HCT116 (cell line): ENCODE data around the gene PPM1A. TPM values are rescaled to one million over a fixed set of nuclear protein-coding genes. Genes with fewer than 3 reads are reported as not detected.

ENCODE experiments used
- ATAC-seq: fragments of 200-7000 bp; cut with Tn5 transposase; 2 replicates; pipeline ENCODE4 v1.9.1; 2020; ENCODE audit warnings: mild to moderate bottlenecking, moderate library complexity
- BruUV-seq: library from RNA; stranded (reverse); fragments of 400-500 nt; replicated peaks from 2 replicates; lab custom pipeline; 2021; lab: Mats Ljungman, UMichigan
- CTCF ChIA-PET: fragments of 300-600 bp; sonication (Branson Sonifier 250); formaldehyde crosslinking; loops from one replicate; lab custom pipeline; 2021; ENCODE audit warnings: antibody characterized with exemption; lab: Charles Lee
- POLR2A ChIA-PET: fragments of 300-600, 350-600 bp; sonication (Branson Sonifier 250); formaldehyde crosslinking; loops from one replicate; lab custom pipeline; 2021; ENCODE audit warnings: antibody characterized with exemption; lab: Charles Lee
- RAD21 ChIA-PET, 2 experiments: fragments of 300-600 bp; sonication (Branson Sonifier 250); formaldehyde crosslinking; loops; one replicate each; lab custom pipeline; 2023; ENCODE audit warnings: low total read pairs in 2 of 2; ENCODE audit not compliant: uncharacterized antibody in 2 of 2, unreplicated experiment in 2 of 2, low non-redundant PET in 1 of 2; lab: Charles Lee
- DNase-seq: peaks from one replicate; pipeline ENCODE4 v3.0.0-alpha.2; 2010; ENCODE audit warnings: low read depth, low spot score
- H2AFZ ChIP-seq: fragments of 200-600 bp; shearing (Covaris generic), sonication (generic); 2 replicates; pipeline ENCODE4 v1.6.1; 2017; ENCODE audit warnings: low read depth, mixed run types, mixed read lengths, antibody characterized with exemption, low read length; ENCODE audit not compliant: poor library complexity, severe bottlenecking
- H3K27ac ChIP-seq: 2 replicates; pipeline ENCODE4 v1.5.1; 2012; ENCODE audit warnings: low read depth, low read length
- H3K27me3 ChIP-seq: fragments of 200-600 bp; sonication (generic); 2 replicates; pipeline ENCODE4 v1.6.1; 2016; ENCODE audit warnings: mixed run types, low read length, mixed read lengths; ENCODE audit not compliant: insufficient read depth
- H3K36me3 ChIP-seq, 2 experiments: fragments of 200-500 bp in 1 of 2; fragments of 200-600 bp in 1 of 2; sonication (Bioruptor generic) in 1 of 2; sonication (generic) in 1 of 2; 2 replicates each; pipeline versions ENCODE4 v1.5.1 to v1.6.1; 2014 to 2016; ENCODE audit warnings: low read length in 2 of 2, inconsistent platforms in 1 of 2, mixed read lengths in 1 of 2, mixed run types in 1 of 2; ENCODE audit not compliant: insufficient read depth in 2 of 2, control insufficient read depth in 1 of 2
- H3K4me1 ChIP-seq, 2 experiments: fragments of 200-600 bp in 1 of 2; sonication (generic) in 1 of 2; 2 replicates each; pipeline versions ENCODE4 v1.5.1 to v1.6.1; 2012 to 2017; ENCODE audit warnings: low read length in 2 of 2, inconsistent platforms in 1 of 2, mild to moderate bottlenecking in 1 of 2, mixed read lengths in 1 of 2, mixed run types in 1 of 2, moderate library complexity in 1 of 2; ENCODE audit not compliant: insufficient read depth in 2 of 2, control insufficient read depth in 1 of 2
- H3K4me2 ChIP-seq: fragments of 200-600 bp; sonication (generic); 2 replicates; pipeline ENCODE4 v1.6.1; 2017; ENCODE audit warnings: mixed run types, low read length, mixed read lengths
- H3K4me3 ChIP-seq, 2 experiments: fragments of 200-600 bp in 1 of 2; sonication (generic) in 1 of 2; replicated peaks in 1 of 2; 2 replicates each; pipeline ENCODE4 v1.5.1; 2011 to 2016; ENCODE audit warnings: low read length in 2 of 2, control low read depth in 1 of 2, low read depth in 1 of 2, mild to moderate bottlenecking in 1 of 2, mixed read lengths in 1 of 2, mixed run types in 1 of 2
- H3K79me2 ChIP-seq: fragments of 200-600 bp; sonication (generic); 2 replicates; pipeline ENCODE4 v1.6.1; 2017; ENCODE audit warnings: mild to moderate bottlenecking, mixed run types, low read length, moderate library complexity, mixed read lengths; ENCODE audit not compliant: insufficient read depth
- H3K9ac ChIP-seq: fragments of 200-600 bp; sonication (generic); 2 replicates; pipeline ENCODE4 v1.6.1; 2016; ENCODE audit warnings: low read length, mixed read lengths
- H3K9me2 ChIP-seq: fragments of 200-600 bp; sonication (generic), shearing (Covaris generic); 2 replicates; pipeline ENCODE4 v1.6.1; 2017; ENCODE audit warnings: mixed run types, mild to moderate bottlenecking, moderate library complexity; ENCODE audit not compliant: insufficient read depth
- H3K9me3 ChIP-seq, 2 experiments: fragments of 200-500 bp in 1 of 2; fragments of 200-600 bp in 1 of 2; sonication (Bioruptor generic) in 1 of 2; sonication (generic) in 1 of 2; 2 replicates each; pipeline ENCODE4 v1.6.1; 2014 to 2017; ENCODE audit warnings: low read length in 2 of 2, mixed read lengths in 2 of 2, inconsistent platforms in 1 of 2, low read depth in 1 of 2, mild to moderate bottlenecking in 1 of 2, mixed run types in 1 of 2, moderate library complexity in 1 of 2; ENCODE audit not compliant: control insufficient read depth in 1 of 2, insufficient read depth in 1 of 2
- H4K20me1 ChIP-seq: fragments of 200-600 bp; sonication (generic), shearing (Covaris generic); 2 replicates; pipeline ENCODE4 v1.6.1; 2017; ENCODE audit warnings: mixed run types, mild to moderate bottlenecking, moderate library complexity; ENCODE audit not compliant: insufficient read depth
- CBX3 ChIP-seq: IDR thresholded peaks from 2 replicates; pipeline ENCODE4 v1.6.1; 2012; ENCODE audit warnings: low read depth
- EGR1 ChIP-seq: IDR thresholded peaks from 2 replicates; pipeline ENCODE4 v1.6.1; 2012; ENCODE audit warnings: low read depth
- ELF1 ChIP-seq: IDR thresholded peaks from 2 replicates; pipeline ENCODE4 v1.6.1; 2012; ENCODE audit warnings: low read depth, borderline replicate concordance
- EZH2phosphoT487 ChIP-seq: fragments of 200-600 bp; IDR thresholded peaks from 2 replicates; pipeline ENCODE4 v1.6.1; 2018; ENCODE audit warnings: antibody characterized with exemption, borderline replicate concordance
- JUND ChIP-seq: IDR thresholded peaks from 2 replicates; pipeline ENCODE4 v1.6.1; 2012
- POLR2A ChIP-seq: IDR thresholded peaks from 2 replicates; pipeline ENCODE4 v1.7.0; 2011; ENCODE audit warnings: borderline replicate concordance; ENCODE audit not compliant: insufficient read depth, insufficient read length; ENCODE audit errors: extremely low read depth
- POLR2AphosphoS5 ChIP-seq: IDR thresholded peaks from 2 replicates; pipeline ENCODE4 v1.6.1; 2011; ENCODE audit warnings: mild to moderate bottlenecking, low read depth, low read length, moderate library complexity
- RAD21 ChIP-seq: IDR thresholded peaks from 2 replicates; pipeline ENCODE4 v1.6.1; 2012; ENCODE audit warnings: low read depth, mild to moderate bottlenecking
- SIN3A ChIP-seq: IDR thresholded peaks from 2 replicates; pipeline ENCODE4 v1.6.1; 2012; ENCODE audit warnings: low read depth
- SP1 ChIP-seq: IDR thresholded peaks from 2 replicates; pipeline ENCODE4 v1.6.1; 2012; ENCODE audit warnings: low read depth
- SRF ChIP-seq: IDR thresholded peaks from 2 replicates; pipeline ENCODE4 v1.6.1; 2012; ENCODE audit warnings: low read depth
- TCF7L2 ChIP-seq: IDR thresholded peaks from 2 replicates; pipeline ENCODE4 v1.7.0; 2011; ENCODE audit warnings: borderline replicate concordance, inconsistent platforms; ENCODE audit not compliant: insufficient read depth, insufficient read length; ENCODE audit errors: extremely low read depth
- intact Hi-C: fragments of 100-400 bp; cut with micrococcal nuclease; formaldehyde crosslinking; loops from 2 replicates; pipeline ENCODE4 v1.10.0; 2022
- total RNA-seq: library from RNA; stranded (reverse); gene quantifications from one replicate; pipeline ENCODE4 v1.2.1, GENCODE V29; 2021; ENCODE audit not compliant: unreplicated experiment
- TF ChIP-seq, protein P1 (sequence below), 3 experiments: fragments of 200-600 bp in 1 of 3; sonication (generic) in 1 of 3; IDR thresholded peaks in 2 of 3; conservative IDR thresholded peaks in 1 of 3; 2 replicates each; pipeline ENCODE4 v1.5.1; 2012 to 2017; ENCODE audit warnings: low read depth in 2 of 3, low read length in 2 of 3, antibody characterized with exemption in 1 of 3, borderline replicate concordance in 1 of 3, control low read depth in 1 of 3, mild to moderate bottlenecking in 1 of 3, mixed read lengths in 1 of 3, mixed run types in 1 of 3, moderate library complexity in 1 of 3; ENCODE audit not compliant: insufficient read depth in 1 of 3

The PPM1A gene
- total RNA-seq, 1 experiment from 2014 or later = 32.8 TPM

DNA sequence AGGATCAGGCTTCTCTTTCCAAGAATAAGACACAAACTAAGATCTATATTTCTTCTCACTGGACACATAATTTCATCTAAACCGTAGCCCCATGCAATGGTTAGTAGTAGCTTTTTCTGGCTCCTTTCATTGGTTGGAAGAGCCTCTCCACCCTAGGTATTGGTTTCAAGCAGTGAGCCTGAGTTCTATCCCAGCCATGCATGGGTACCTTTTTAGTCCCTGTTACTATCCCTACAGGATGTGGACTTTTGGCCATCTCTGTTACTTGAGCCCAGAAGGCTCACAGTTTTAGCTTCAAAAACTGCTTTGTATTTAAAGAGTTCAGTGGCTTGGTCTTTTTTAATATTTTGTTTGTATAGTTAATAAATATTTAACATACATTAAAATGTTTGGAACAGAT lies 16.1 kb downstream of the PPM1A start:
- ATAC-seq = no peak
- Histone ChIP-seq H3K4me2 (no peak overlapping the region), H3K9me2 (no peaks in the 10 kb centered on the region), H4K20me1 (peaks cover 3% of the 10 kb centered on the region; the same call in 1 of the 2 replicates)
- no peak for TF ChIP-seq RAD21
- no peak for TF ChIP-seq POLR2A
- TF ChIP-seq EGR1 = no peak
- TF ChIP-seq ELF1 = no peak
- TF ChIP-seq, protein P1, sequence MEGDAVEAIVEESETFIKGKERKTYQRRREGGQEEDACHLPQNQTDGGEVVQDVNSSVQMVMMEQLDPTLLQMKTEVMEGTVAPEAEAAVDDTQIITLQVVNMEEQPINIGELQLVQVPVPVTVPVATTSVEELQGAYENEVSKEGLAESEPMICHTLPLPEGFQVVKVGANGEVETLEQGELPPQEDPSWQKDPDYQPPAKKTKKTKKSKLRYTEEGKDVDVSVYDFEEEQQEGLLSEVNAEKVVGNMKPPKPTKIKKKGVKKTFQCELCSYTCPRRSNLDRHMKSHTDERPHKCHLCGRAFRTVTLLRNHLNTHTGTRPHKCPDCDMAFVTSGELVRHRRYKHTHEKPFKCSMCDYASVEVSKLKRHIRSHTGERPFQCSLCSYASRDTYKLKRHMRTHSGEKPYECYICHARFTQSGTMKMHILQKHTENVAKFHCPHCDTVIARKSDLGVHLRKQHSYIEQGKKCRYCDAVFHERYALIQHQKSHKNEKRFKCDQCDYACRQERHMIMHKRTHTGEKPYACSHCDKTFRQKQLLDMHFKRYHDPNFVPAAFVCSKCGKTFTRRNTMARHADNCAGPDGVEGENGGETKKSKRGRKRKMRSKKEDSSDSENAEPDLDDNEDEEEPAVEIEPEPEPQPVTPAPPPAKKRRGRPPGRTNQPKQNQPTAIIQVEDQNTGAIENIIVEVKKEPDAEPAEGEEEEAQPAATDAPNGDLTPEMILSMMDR (IDR thresholded peaks at IDR 0.05 in 2 of 3, conservative IDR thresholded peaks at IDR 0.05 in 1 of 3; ENCODE audit: borderline replicate concordance in 1 of 3, insufficient read depth in 1 of 3, low read depth in 2 of 3, low read length in 2 of 3) = no peak
- no peak for TF ChIP-seq TCF7L2
- TF ChIP-seq CBX3 = no peak
- no peak for TF ChIP-seq JUND
- no peak for TF ChIP-seq SP1
- no peak for TF ChIP-seq EZH2phosphoT487
- TF ChIP-seq SRF = no peak
- no peak for TF ChIP-seq SIN3A
- no peak for TF ChIP-seq POLR2AphosphoS5
- TF ChIP-seq, all 23 proteins: peak for 0
- H3K27ac ChIP-seq = no peak overlapping the region
- no TSS peak for BruUV-seq
- H3K4me1 ChIP-seq = no peaks in the 10 kb centered on the region
- ChIA-PET RAD21 (no interaction called here), CTCF (interaction anchor here (2.0 kb wide), 3 partner anchors 8 to 297 kb away, joined by 9 to 20 read pairs (median 12); no protein-coding TSS in a partner anchor), POLR2A (no interaction called here)
- no peak overlapping the region for H3K9ac ChIP-seq
- H3K36me3 ChIP-seq = no peaks in the 10 kb centered on the region
- H3K27me3 ChIP-seq = no peaks in the 10 kb centered on the region
- no peak overlapping the region for H2AFZ ChIP-seq
- H3K79me2 ChIP-seq = peaks cover 74% of the 10 kb centered on the region
- DNase-seq = no peak
- no peak overlapping the region for H3K4me3 ChIP-seq
- intact Hi-C loops = loop anchor here (5.0 kb wide), 2 partner anchors 67 to 297 kb away; no protein-coding TSS in a partner anchor
- H3K9me3 ChIP-seq = no peaks in the 10 kb centered on the region
